Kidney (tissue), 14 donors: ENCODE results near the gene GIMAP2. TPM values are rescaled to one million over a fixed set of nuclear protein-coding genes. Genes with fewer than 3 reads are reported as not detected.

Source experiments
- DNase-seq, 5 donors: peaks; one replicate each; pipeline ENCODE4 v3.0.0-alpha.2; 2013 to 2020
- FAIRE-seq: peaks from 2 replicates; lab custom pipeline; 2012; peaks lifted over from hg19 to GRCh38; lab: Jason Lieb, UNC
- H3K27ac ChIP-seq, 2 donors: one replicate each; pipeline ENCODE4 v1.7.0; 2013; ENCODE audit warnings: low read depth in 2 of 2, low read length in 2 of 2, inconsistent platforms in 1 of 2
- H3K27me3 ChIP-seq: one replicate; pipeline ENCODE4 v1.7.1; 2013; ENCODE audit warnings: low read length, inconsistent platforms; ENCODE audit not compliant: control insufficient read depth, insufficient read depth
- H3K36me3 ChIP-seq, 3 donors: one replicate each; pipeline versions ENCODE4 v1.7.0 to v1.7.1; 2013; ENCODE audit warnings: low read length in 3 of 3, control low read depth in 1 of 3, inconsistent platforms in 1 of 3; ENCODE audit not compliant: insufficient read depth in 3 of 3, control insufficient read depth in 2 of 3
- H3K4me1 ChIP-seq, 3 donors: one replicate each; pipeline versions ENCODE4 v1.7.0 to v1.7.1; 2013; ENCODE audit warnings: low read length in 3 of 3, inconsistent platforms in 1 of 3, low read depth in 1 of 3; ENCODE audit not compliant: control insufficient read depth in 2 of 3, insufficient read depth in 2 of 3
- H3K4me3 ChIP-seq, 3 donors: one replicate each; pipeline versions ENCODE4 v1.7.0 to v1.8.1; 2013; ENCODE audit warnings: low read length in 3 of 3, control low read depth in 1 of 3, inconsistent platforms in 1 of 3
- H3K9ac ChIP-seq, 3 donors: one replicate each; pipeline versions ENCODE4 v1.7.0 to v1.7.1; 2013; ENCODE audit warnings: low read length in 3 of 3, control low read depth in 1 of 3, inconsistent platforms in 1 of 3
- H3K9me3 ChIP-seq, 3 donors: one replicate each; pipeline versions ENCODE4 v1.7.0 to v1.7.1; 2013; ENCODE audit warnings: low read length in 3 of 3, control low read depth in 1 of 3, inconsistent platforms in 1 of 3; ENCODE audit not compliant: control insufficient read depth in 2 of 3, insufficient read depth in 1 of 3
- CTCF ChIP-seq: IDR thresholded peaks from 3 replicates; pipeline ENCODE4 v1.5.1; 2012; ENCODE audit warnings: mild to moderate bottlenecking, moderate library complexity, borderline replicate concordance; ENCODE audit not compliant: insufficient read depth; ENCODE audit errors: extremely low read depth
- intact Hi-C: fragments of 100-400 bp; cut with DNase I; formaldehyde crosslinking; loops from one replicate; pipeline ENCODE4 v1.11.1; 2022
- polyA plus RNA-seq: library from polyadenylated mRNA; stranded (reverse); fragments of 350-450 nt; fragmentation: Illumina TruSeq; extraction: RNeasy Lipid Tissue Mini Kit (QIAGEN cat#74804); gene quantifications from one replicate; pipeline ENCODE4 v1.2.3, GENCODE V29; 2014; ENCODE audit warnings: low read depth, low replicate concordance; ENCODE audit not compliant: insufficient read depth
- total RNA-seq: library from RNA; stranded (reverse); fragmentation: NEBNext Ultra II Directional; extraction: Animal tissue kit (Norgen Biotek cat#: 25700); gene quantifications from one replicate; pipeline ENCODE4 v1.2.1, GENCODE V29; 2021
- donor health status: control.
- donor health status: control.
- donor health status: control.
- donor health status: control.
- donor health status: control.
- donor health status: DM: yes; HTN: yes; CAD: no.
- donor health status: Normal renal cell carcinoma (clear cell type).

GIMAP2 gene
- total and polyA plus RNA-seq, 2 donors from 2014 or later = 6.7 to 19.5 TPM

DNA sequence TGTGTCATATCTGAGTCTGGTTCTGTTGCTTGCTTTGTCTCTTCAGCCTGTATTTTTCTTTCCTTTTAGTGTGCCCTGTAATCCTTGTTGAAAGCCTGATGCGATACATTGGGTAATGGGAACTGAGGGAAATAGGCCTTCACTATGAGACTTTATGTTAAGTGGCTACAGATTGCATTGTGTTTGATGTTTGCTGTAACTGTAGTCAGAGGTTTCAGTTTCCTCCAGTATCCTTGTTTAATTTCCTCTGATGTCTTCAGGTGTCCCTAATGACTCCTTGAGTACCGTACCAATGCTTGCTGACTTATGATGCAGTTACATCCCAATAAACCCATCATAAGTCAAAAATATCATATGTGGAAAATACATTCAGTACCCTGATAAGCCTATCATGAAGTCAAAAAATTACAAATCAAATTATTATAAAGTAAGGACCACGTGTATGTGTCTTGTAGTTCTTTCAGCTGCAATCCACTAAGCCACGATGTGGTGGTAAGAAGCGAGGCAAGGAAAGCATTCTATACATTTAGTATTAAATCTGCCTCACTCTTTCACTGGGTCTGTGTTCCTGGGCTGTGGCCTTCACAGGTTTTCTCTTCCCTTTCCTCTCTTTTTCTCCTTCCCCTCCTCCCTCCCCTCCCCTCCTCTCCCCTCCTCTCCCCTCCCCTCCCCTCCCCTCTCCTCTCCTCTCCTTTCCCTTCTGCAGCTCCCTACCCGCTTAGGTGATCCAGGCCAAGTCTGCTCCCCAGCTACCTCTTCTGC, 40.1 kb upstream of the GIMAP2 start:
- intact Hi-C loops = no loop called here
- H3K27me3 ChIP-seq = no peaks in the 10 kb centered on the region
- FAIRE-seq = no peak
- H3K27ac ChIP-seq = no peak overlapping the region
- DNase-seq = no peak
- no peak overlapping the region for H3K9ac ChIP-seq
- H3K4me1 ChIP-seq = no peaks in the 10 kb centered on the region
- TF ChIP-seq CTCF = no peak
- no peak overlapping the region for H3K4me3 ChIP-seq
- no peaks in the 10 kb centered on the region for H3K9me3 ChIP-seq
- H3K36me3 ChIP-seq = no peaks in the 10 kb centered on the region

GRCh38 chr7:150648353-150649079, 37.0 kb upstream of the GIMAP2 start:
- no peaks in the 10 kb centered on the region for H3K27me3 ChIP-seq
- no peak overlapping the region for H3K9ac ChIP-seq
- DNase-seq (no peak), FAIRE-seq (no peak)
- H3K36me3 ChIP-seq = no peaks in the 10 kb centered on the region
- no peaks in the 10 kb centered on the region for H3K9me3 ChIP-seq
- intact Hi-C loops = no loop called here
- no peak for TF ChIP-seq CTCF
- no peak overlapping the region for H3K4me3 ChIP-seq
- no peaks in the 10 kb centered on the region for H3K4me1 ChIP-seq
- no peak overlapping the region for H3K27ac ChIP-seq

DNA sequence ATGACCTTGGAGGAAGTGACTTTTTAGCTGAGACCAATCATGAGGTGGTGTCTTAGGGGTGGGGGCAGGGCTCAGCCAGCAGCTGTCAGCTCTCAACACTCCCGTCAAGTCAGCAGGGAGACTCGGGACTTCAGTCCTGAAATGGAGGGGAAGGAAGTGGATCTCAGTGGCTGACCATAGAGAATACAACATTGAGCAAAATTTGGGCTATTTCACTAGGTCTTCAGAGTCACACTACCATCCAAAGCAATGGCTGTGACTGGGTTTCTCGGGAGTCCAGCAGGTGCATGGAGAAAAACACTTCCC, 36.5 kb upstream of the GIMAP2 start:
- H3K27ac ChIP-seq = no peak overlapping the region
- no peaks in the 10 kb centered on the region for H3K9me3 ChIP-seq
- H3K27me3 ChIP-seq = no peaks in the 10 kb centered on the region
- H3K36me3 ChIP-seq = no peaks in the 10 kb centered on the region
- no peak for TF ChIP-seq CTCF
- intact Hi-C loops = no loop called here
- no peak for DNase-seq
- H3K4me3 ChIP-seq = no peak overlapping the region
- H3K4me1 ChIP-seq = no peaks in the 10 kb centered on the region
- H3K9ac ChIP-seq = no peak overlapping the region
- FAIRE-seq = no peak
